GM18867 (cell line): Measurements from ENCODE around the gene MCM3AP.

ENCODE experiments used
- ATAC-seq: cut with Tn5 transposase; IDR thresholded peaks from one replicate; pipeline ENCODE4 v1.9.1; 2021; ENCODE audit warnings: mild to moderate bottlenecking, moderate library complexity; ENCODE audit not compliant: unreplicated experiment

MCM3AP gene

DNA sequence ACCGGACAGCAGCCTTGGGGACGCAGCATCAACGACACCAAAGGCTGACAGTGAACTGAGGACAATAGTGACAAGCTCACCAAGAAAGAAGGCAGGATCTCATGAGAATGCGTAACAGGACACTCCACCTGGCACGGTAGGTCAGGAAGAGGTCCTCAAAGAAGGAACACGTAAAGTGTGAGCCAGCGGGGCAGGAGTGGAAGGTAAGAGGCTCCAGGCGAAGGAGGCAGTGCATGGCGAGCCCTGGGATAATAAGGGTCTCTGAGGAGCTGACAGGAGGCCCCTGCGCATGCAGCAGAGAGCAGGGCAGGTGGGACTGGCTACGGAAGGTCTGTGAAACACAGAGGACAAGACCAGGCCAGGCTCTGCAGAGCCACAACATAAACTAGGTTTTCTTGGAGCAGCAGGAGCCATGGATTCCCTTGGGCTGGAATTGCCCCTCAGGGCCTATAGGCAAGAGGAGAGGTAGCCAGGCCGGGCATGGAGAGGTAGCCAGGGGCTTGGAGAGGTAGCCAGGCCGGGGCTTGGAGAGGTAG lies 65.1 kb downstream of the MCM3AP start:
- ATAC-seq: no peak

DNA sequence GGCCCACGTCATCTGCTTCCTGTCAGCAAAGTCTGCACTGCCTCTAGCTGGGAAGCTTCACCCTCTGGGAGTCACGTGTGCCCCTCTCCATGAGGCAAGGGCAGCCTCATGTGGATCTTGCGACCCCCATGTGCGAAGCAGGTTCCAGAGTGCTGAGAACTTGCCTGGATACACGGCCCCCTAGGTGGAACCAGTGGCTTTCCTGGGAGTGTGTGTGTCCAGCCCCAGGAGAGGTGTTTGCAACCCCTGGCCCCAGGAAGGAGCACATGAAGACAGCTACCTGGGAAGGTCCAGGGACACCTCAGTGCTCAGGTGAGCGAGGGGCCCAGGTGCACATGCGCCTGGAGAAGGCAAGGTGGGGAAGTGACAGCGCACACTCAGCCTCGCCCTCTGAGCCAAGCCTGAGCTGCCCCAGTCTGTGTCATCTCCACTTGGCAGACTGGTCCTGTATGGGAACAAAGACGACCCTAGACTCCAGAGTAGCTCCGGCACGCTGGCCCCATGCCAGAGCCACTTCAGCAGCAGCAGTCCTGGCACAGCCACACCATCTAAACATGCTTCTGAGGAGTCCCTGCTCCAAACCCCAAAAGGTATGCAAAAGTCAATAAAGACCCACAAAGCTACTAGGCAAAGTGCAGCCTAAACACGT lies 65.7 kb downstream of the MCM3AP start:
- ATAC-seq: no peak

DNA sequence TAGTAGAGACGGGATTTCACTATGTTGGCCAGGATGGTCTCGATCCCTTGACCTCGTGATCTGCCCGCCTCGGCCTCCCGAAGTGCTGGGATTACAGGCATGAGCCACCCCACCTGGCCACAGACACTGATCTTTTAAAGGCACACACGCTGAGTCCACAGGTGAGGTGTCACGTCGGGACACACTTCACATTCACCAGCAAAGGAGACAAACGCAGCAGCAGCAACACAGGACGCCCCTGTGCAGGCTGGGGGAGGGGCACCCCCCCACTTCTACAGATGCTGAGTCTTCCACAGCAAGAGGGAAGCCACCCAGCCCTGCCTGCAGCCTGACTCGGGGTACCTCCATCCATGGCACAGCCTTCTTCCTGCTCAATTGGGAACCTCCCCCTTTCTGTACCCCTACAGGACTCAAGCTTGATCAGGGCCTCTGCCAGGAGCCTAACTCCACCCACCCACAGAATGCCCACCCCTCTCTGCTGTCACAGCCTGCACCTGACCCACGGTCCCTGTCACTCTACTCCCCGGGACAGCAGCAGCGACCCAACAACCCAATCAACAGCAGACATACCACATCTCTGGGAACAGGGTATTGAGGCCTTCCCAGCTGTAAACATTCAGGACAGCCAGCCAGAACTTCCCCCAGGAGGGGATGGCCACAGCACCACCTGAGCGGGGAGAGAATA lies 66.4 kb downstream of the MCM3AP start:
- ATAC-seq: no peak

DNA sequence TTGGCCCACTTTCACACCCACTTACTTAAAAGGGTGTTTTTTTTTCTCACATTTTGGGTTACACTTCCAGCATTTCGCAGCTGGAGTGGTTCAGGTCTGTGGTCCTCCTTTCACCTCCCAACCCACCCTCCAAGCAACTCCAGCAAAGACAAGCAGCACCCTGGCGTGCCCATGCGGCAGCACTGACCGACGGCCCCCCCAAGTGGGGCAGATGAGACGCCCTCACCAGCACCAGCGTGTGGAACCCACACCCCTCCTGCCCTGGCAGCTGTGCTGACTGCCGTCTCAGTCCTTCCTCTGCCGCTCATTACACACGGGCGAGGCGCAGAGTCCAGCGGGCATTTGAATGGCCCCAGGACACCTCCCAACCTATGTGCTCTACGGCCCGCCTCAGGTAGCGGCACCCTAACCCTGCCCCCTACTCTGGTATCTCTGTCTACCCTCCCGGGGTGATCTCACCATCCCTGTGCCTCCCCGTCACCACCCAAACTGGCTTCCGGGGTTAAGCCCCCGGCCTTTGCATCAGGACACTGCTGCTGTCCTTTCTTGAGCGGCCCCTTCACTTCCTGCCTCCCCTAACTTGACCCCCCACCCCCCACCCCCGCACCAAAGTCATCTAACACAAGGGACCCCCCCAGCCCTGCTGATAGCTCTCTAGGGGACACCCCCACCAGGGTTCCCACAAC lies 67.8 kb downstream of the MCM3AP start:
- ATAC-seq: no peak

DNA sequence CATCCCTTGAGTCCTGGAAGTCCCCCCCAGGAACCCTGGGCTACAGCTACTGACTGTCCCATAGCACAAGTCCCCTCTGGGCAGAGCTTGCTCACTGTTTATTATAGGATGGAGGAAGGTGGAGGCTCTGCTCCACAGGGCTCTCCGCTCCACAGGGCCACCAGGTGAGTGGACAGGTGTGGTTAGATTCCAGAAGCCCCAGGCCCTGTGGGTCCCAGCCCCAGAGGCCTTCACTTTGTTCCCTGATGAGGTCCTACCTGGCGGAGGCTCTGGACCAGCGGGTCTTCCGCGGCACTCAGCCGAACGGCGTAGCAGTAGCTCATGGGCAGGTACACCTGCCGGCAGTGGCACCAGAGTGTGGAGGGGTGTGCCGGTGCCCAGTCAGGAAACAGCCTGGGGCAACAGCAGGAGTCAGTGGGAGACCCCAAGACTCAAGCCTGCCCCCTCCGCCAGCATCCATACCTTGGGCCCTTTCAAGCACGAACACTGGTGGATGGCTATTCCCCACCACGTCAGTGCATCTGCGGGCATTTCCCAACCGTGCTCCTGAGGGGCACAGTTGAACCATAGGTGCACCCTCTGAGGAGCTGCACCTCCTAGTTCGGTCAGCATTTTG lies 69.2 kb downstream of the MCM3AP start:
- no peak for ATAC-seq

DNA sequence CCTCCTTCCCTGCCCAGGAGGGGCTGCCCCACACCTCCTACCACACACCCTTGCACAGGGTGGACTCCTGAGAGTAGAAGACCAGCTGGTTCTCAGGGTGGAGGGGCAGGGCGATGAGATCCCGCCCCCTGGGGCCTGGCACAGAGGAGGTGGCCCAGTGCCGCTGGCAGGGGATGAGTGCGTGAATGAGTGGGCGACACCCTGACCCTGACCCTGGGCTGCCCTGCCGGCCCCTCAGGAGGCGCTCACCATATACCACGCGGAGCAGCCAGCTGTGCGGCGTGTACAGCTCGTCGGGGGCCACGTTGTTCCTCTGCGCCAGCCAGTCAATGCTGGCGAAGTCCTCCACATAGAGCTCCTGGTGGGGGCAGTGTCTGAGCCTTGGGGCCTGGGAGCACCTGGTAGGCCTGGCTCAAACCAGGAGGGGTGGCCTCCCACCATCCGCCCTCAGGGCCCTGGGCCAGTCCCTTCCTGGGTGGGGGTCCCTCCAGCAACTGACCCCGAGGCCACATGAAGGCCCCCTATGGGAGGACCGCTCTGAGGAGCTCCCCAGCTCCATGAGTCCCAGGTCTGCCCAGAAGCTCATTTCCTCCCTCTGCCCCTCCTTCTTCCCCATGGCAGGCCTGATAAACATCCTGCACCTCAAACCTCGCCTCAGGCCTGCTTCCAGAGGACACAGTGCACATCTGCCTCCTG lies 69.8 kb downstream of the MCM3AP start:
- ATAC-seq: no peak

DNA sequence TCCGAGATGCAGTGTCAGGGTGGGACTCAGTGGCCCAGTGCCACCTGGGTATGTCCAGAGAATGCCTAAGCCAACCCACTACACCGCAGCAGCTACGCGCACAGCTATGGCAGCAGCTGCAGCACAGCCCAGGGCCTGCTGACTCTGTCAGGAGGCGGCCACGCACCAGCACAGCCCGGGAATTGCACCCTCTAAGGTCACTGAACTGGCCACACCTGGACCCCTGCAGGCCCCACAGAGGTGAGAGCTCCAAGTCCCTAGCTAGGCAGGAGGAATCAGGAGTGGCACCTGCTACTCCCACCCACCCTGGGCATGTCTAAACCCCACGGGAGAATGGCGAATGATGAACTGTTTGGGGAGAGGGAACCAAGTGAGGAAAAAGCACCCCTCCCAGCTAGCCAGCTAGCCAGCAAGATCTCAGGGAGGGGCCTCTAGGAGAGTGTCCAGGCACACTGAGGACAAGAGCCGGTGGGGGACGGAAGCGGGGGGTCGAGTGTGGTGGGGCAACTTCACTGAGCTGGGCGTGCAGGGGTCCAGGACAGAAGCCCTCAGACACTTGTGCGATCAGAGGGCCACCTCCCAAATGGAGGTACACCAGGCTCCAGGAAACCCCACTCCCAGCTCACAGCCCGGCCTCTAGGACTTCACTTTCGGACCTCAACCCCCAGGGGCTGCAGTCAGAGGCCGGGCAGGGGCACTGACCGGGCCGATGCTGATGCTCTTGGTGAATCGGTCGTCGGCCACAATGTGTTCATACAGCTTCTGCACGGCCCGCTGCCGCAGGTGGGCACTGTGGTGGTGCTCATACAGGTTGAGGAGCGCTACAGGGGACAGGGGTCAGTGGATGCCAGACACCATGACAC lies 70.7 kb downstream of the MCM3AP start:
- ATAC-seq: no peak

DNA sequence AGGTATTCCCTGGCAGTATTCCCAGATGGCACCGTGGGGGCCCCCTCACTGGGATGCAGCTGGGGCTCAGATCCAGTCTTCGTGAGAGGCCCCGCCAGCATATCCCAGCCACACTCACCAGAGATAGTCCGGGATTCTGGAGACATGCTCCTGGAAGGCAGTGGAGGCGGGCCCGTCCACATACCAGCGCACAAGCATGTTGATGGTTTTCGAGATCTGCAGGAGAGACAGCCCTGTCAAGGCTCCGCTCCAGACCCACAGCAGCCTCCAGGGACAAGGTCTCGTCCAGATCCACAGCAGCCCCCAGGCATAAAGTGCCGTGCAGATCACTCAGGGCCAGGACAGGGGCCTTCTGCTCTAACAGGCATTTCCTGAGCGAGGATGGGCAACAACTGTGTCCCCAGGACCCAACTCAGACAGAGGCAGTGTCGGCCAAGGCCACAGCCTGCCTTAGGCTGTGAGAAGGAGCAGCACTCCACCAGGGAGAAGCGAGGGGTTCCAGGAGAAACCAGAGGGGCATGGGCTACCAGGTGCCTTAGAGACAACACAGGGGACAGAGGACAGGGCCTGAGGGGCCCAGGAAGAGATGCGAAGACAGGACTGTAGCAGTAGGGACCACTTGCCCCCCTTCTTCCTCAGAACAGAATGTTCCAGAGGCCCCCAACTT lies 71.7 kb downstream of the MCM3AP start:
- ATAC-seq: no peak

DNA sequence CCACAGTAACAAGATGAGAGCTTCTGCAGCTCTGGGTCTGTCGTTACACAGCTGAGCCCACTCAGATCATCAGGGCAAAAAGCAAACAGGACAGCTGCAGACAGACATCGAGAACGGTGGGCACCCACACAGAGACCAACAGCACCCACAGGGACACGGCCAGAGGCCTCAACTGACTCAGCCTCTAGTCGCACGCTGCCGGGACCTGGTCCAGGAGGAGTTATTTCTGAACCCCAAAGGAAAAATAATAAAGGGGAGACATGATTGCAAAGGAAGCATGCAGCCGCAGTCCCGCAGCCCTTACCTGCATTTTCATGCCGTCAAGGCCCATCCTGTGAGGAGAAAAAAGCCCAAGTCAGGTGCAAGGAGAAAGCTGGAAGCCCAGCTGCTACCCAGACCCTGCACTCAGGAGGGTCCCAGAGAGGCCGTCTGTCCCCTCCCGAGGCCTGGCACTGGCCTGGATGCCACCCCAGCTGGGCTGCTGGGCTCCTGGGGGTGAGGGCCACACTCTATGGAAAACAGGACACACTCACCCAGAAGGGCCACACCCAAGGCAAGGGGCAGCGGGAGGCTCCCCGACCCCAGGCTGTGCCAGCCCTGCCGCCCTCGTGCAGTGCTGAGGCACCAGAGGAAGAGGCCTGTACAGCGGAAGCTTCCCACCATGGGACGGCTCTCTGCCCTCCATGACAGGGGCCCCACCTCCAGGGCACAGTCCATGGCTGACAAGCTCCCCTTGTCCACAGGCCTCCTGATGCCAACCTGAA lies 72.5 kb downstream of the MCM3AP start:
- no peak for ATAC-seq

DNA sequence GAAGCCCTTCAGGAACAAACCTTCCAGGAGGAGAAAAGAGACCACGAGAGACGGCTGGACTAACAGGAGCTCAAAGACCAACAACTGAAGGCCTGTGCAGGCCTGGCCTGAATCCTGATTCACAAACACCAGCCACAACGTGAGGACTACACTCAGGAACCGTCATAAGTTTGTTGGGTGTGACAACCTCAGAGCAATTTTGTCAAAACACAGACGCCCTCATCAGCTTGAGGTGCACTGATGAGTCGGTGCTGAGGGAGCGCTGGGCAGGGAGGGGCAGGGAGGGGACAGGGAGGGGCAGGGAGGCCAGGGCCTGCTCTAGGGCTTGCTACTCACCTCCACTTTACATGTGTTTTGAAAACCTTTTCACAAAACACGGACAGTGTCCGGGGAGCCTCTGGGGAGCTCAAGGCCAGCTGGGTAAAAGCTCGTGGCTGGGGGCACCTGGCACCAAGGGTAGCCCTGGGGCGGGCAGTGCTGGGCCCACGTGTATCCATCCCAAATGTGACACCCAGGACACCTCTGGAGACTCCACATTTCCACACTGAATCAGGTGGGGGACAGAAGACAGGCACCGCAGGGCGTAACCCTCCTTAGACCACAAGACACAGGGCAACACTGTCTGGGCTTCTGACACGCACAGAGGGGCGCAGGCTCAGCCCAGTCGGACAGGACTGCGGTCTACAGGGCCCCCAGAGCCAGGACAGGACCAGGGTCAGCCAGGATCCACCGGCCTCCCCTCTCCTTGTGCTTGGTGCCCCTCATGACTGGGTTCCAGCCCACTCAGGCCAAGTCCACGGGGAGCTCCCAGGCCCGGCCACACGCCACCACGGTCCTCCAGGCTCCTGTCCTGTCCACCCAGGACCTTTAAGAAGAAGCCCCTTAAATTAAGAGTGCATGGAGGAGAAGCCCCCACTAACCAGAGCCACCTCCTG lies 73.4 kb downstream of the MCM3AP start:
- no peak for ATAC-seq

DNA sequence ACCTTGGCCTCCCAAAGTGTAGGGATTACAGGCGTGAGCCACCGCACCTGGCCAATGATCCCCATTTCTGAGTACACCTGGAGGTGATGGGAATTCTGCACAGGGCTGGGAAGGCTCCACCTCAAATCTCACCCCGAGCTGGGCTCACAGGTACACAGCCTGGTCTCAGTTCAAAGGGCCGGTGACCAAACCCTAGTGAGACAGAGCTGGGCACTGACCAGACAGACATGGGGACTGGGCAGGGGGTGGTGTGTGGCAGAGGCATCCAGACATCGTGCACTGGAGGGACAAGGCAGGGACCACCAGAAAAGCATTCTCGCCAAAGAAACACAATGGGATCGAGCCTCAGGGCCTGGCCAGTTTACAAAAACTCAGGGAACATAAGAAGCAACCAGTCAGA lies 74.0 kb downstream of the MCM3AP start:
- ATAC-seq: no peak

DNA sequence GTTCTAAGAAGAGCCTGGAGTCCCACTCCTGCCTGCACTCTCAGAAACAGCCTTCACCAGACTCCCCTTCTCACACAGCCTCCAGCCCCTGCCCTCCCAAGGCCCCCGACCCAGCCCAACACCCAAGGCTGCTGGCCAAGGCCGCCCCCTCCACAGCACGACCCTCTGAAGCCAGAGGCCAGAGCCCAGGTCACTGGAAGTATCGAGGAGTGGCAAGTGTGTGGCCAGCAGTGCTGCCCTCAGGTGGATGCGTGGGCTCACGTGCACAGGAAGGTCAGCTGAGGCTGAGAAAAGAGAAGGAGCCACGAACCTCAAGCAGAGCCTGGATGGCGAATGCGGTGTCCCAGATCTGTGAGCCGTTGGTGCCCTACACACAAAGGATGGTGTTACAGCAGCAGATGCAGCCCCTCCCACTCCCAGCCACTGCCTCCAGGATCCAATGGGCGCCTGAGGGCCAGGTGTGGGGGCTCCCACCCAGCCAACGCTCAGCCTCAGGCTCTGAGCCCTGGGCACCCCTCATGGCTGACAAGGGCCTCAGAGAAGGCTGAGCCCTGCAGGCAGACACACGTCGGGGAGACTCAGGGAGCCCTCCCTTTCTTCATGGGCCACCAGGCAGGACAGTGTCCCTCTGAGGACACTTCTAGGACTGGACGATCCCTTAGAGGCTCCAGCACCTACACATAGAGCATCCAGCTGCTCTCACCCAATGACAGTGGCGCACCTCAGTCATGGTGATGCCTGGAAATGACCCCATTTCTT lies 74.9 kb downstream of the MCM3AP start:
- ATAC-seq: no peak

DNA sequence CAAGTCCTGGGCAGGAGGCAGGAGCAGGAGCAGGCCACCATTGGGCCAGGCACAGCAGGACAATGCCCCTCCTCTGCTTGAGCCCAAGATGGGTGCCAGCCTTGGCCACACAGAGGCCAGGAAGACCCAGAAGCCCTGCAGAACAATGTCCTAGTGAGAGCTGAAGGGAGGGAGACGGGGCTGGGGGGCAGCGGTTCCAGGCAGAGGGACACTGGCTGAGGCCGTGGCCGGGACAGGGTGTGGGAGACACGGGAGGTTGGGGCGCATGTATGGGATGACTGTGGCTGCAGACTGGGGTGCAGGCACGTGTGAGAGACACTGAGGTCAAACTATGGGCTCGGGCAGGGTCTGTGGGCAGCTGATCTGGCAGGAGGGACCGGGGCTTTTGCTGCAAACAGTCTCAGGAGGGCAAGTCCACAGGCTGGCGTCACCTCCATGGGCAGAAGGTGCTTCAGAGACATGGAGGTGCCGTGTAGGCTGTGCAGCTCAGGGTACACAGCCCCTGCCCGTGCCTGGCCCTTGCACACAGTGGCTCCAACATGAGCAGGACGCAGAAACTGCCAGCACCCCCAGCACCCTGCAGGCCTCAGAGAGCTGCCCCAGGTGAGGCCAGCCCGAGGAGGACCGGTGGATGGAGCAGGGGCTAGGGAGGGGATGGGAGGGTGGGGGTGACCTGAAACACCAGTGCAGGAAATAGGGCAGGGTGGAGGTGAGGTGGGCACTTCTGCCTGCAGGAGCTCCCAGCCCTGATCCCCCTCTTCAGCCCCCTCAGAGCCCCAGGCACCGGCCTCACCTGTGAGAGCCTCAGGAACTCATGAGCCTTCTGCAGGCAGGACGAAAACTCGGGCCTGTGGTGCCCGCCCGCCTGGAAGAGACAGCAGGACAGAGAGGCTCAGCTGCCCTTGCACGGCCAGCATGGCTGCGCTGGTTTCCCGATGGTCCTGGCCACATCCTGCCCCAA lies 76.4 kb downstream of the MCM3AP start:
- no peak for ATAC-seq

DNA sequence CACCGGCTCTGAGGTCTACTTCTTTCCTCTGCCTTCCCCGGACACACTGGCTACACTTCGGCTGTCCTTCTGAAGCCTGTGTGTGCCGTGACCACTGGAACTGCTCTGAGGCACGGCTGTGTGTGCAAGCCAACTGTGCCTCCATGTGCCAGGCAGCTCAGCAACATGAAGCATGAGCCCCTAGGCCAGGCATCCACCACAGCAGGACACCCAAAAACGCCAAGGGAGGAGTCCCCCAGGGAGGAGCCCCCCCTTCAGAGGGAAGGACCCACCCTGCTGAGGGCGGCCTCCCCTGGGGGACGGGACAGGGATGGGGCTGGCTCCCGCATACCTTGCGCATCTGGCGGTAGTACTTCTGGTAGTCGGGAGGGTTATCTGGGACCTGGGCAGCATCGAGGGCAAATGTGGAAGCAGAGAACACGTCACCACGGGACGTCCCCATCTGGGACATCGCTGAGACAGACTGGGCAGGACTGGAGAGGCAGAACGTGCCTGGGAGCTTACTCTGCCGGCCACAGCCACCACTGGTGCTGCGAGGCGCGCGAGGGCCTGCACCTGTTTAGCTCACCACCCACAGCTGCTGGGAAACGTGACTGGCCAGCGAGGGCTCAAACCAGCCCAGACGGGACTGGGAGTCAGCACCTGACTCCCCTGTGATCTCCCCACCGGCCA lies 77.4 kb downstream of the MCM3AP start:
- no peak for ATAC-seq
